ENCODE results near the gene IRF2BP2.

The IRF2BP2 gene

DNA sequence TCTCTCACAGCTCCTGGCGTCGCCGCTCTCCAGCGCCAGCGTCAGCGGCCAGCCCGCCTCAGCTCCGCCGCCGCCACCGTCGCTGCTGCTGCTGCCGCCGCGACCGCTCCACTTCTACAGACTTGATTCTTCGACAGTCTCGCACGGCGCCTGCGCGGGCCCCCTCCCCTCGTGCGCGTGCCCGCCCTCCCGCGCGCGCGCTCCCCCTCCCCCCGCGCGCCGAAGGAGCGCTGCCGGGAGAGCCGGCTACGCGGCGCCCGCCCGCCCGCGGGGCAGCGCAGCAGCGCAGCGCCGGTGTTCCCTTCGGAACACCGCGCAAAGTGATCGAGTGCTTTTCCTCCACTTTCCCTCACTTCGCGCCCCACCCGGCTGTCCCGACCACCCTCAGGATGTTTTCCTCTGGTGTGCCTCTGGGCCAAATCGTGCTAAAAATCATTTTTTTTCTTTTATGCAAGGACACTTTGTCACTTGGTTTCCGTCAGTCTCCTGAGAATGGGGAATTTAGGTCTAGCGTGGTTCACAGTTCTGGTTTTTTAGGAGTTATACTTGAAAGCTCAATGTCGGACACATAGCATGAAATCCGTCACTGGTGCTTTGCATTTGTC is at the start of gene IRF2BP2:
TSS of gene IRF2BP2 (minus strand) at position 118 of the 605 bp plus-strand sequence. CDS start 684 bp downstream, outside the sequence.
- TF ChIP-seq CTCF (IDR thresholded peaks at IDR 0.05; ENCODE audit: borderline replicate concordance, control extremely low read depth, extremely low read depth, insufficient read depth, missing control alignments), result peak; percentile 0
- DNase-seq (ENCODE audit: low spot score), result peak; percentile 88
- in situ Hi-C loops (cut with MboI; ENCODE audit: low sequenced_read_pairs, unreplicated experiment), result loop anchor here (25.0 kb wide), 2 partner anchors 227 to 352 kb away; no protein-coding TSS in a partner anchor

- no peak for DNase-seq (ENCODE audit: low spot score)
These were observed 49.6 kb upstream of the IRF2BP2 start for GRCh38 chr1:234659538-234659937.

GRCh38 chr1:234658138-234658537 is 48.2 kb upstream of the IRF2BP2 start:
- in situ Hi-C loops (cut with MboI; ENCODE audit: low sequenced_read_pairs, unreplicated experiment), result no loop called here
- DNase-seq (ENCODE audit: low spot score), result no peak
- no peak for TF ChIP-seq CTCF (IDR thresholded peaks at IDR 0.05; ENCODE audit: borderline replicate concordance, control extremely low read depth, extremely low read depth, insufficient read depth, missing control alignments)

More at GRCh38 chr1:234659538-234659937, 49.6 kb upstream of the IRF2BP2 start:
- TF ChIP-seq CTCF (IDR thresholded peaks at IDR 0.05; ENCODE audit: borderline replicate concordance, control extremely low read depth, extremely low read depth, insufficient read depth, missing control alignments), result no peak
- in situ Hi-C loops (cut with MboI; ENCODE audit: low sequenced_read_pairs, unreplicated experiment), result no loop called here

GRCh38 chr1:234656944-234657654 is 47.1 kb upstream of the IRF2BP2 start:
- in situ Hi-C loops (cut with MboI; ENCODE audit: low sequenced_read_pairs, unreplicated experiment), result no loop called here
- peak; percentile 51 for DNase-seq (ENCODE audit: low spot score)
- no peak for TF ChIP-seq CTCF (IDR thresholded peaks at IDR 0.05; ENCODE audit: borderline replicate concordance, control extremely low read depth, extremely low read depth, insufficient read depth, missing control alignments)

DNA sequence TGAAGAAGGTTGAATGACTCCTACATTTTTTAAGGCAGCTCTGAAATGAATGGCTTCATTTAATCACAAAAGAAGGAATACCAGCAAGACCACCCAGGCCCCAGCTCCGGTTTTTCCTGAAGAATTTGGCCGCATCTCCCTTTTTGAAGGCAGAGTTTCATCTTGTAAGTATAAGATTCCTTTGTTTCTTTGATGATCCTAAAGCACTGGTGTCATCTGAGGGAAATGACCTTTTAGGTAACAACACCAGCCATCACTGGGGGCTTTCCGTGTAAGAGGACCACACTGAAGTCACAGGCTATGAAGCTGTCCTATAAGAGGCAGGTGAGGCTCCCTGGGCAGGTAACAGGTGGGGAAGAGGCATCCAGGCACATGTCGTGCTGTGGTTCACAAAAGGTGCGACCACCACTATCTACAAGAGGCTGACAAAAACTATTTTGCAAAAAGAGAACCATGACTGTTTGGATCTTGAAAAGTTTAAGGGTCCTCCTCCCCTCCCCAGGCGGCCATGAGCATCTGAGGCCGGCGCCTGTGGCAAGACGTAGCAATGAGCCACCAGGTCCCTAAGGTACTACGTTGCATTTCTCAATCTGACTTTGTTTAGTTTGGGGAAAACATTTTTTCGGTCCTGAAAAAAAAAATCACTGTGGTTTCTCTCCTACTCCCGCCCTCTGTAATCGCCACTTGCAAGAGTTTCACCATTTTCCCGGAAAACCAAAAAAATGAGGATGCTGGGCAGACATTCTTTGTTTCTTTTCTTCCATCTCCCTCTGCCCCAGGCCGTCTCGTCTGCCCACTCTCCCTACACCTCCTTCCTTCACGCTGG is 46.3 kb upstream of the IRF2BP2 start:
- in situ Hi-C loops (cut with MboI; ENCODE audit: low sequenced_read_pairs, unreplicated experiment), result no loop called here
- TF ChIP-seq CTCF (IDR thresholded peaks at IDR 0.05; ENCODE audit: borderline replicate concordance, control extremely low read depth, extremely low read depth, insufficient read depth, missing control alignments), result no peak

DNA sequence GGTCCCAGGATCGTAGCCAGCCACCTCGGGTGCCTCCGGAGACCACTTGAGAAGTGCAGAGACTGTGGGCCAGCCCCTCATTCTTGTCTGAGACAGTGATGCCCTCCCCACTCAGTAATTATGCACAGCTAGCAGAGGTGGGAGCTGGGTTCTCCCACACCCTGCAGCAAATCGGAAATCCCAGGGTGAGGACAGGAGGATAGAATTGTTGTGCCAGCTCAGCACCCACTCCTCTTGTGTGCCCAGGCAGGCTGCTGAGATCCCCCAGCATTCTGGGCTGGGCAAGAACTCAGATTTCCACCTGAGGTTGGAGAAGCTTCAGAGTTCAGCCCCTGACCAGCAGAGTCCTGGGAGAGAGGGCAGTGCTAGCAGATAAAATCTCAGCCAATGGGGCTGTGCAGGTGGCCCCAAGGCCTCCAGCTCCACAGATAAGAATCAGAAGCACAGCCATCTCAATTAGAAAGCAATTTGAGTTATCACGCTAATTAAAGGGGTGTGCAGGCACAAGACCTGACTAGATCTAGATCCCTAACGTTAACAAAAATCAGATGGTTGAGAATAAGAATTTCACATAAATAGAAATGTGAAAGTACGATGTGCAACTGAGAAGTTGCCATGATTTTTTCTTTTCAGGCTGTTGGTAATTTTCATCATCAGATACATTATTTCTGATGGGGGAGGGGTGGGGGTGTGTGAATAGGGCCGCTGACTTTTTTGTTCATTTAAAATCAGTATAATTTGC is 45.5 kb upstream of the IRF2BP2 start:
- no peak for TF ChIP-seq CTCF (IDR thresholded peaks at IDR 0.05; ENCODE audit: borderline replicate concordance, control extremely low read depth, extremely low read depth, insufficient read depth, missing control alignments)
- in situ Hi-C loops (cut with MboI; ENCODE audit: low sequenced_read_pairs, unreplicated experiment), result no loop called here
- no peak for DNase-seq (ENCODE audit: low spot score)

More for the DNA sequence above, 46.3 kb upstream of the IRF2BP2 start:
- no peak for DNase-seq (ENCODE audit: low spot score)
